ENCODE results near the gene TBX19. TPM values are rescaled to one million over a fixed set of nuclear protein-coding genes. Genes with fewer than 3 reads are reported as not detected.

The TBX19 gene
- polyA plus RNA-seq, 2 of the 4 experiments (the other 2 are of a cell fraction) = 0.98 to 1.7 TPM

GRCh38 chr1:168285521-168285790 is 4.8 kb downstream of the TBX19 start:
- FAIRE-seq = no peak
- H3K4me3 ChIP-seq = no peak overlapping the region
- no peak for TF ChIP-seq FOSB (CRISPR knock-in tag; IDR thresholded peaks at IDR 0.05)
- TF ChIP-seq ZNF302 (CRISPR knock-in tag; IDR thresholded peaks at IDR 0.05) = no peak
- TF ChIP-seq TP53 (CRISPR knock-in tag; IDR thresholded peaks at IDR 0.05) = no peak
- no peak for TF ChIP-seq JUN (IDR thresholded peaks at IDR 0.05)
- TF ChIP-seq RCOR1 (IDR thresholded peaks at IDR 0.05; ENCODE audit: low read depth, low read length) = no peak
- no peak for TF ChIP-seq HOXB13 (CRISPR knock-in tag; IDR thresholded peaks at IDR 0.05; ENCODE audit: low read depth)
- TF ChIP-seq HDAC2 (IDR thresholded peaks at IDR 0.05) = no peak
- TF ChIP-seq KDM1A (IDR thresholded peaks at IDR 0.05; ENCODE audit: low read depth) = no peak
- TF ChIP-seq ZSCAN20 (CRISPR knock-in tag; IDR thresholded peaks at IDR 0.05) = no peak
- no peak for TF ChIP-seq KDM5A (IDR thresholded peaks at IDR 0.05)
- no peak for TF ChIP-seq CEBPB (IDR thresholded peaks at IDR 0.05)
- no peak for TF ChIP-seq FOSL2 (IDR thresholded peaks at IDR 0.05)
- TF ChIP-seq FOSL2 (CRISPR knock-in tag; IDR thresholded peaks at IDR 0.05) = no peak
- TF ChIP-seq NFE2L2 (conservative IDR thresholded peaks at IDR 0.05; ENCODE audit: low read length) = no peak
- TF ChIP-seq HES2 (IDR thresholded peaks at IDR 0.05) = no peak
- no peak for TF ChIP-seq POLR2AphosphoS2 (conservative IDR thresholded peaks at IDR 0.05; ENCODE audit: low read length)
- no peak for TF ChIP-seq ELK1 (IDR thresholded peaks at IDR 0.05; ENCODE audit: low read depth, low read length)
- no peak for TF ChIP-seq BCL3 (IDR thresholded peaks at IDR 0.05)
- CTCF ChIA-PET = interaction anchor here (0.8 to 1.5 kb wide), 2 partner anchors 19 to 60 kb away, joined by 3 read pairs; no protein-coding TSS in a partner anchor
- no peaks in the 10 kb centered on the region for H3K9me3 ChIP-seq
- ATAC-seq = no peak
- POLR2A ChIA-PET = no interaction called here
- H3K4me2 ChIP-seq = no peak overlapping the region
- peaks cover 15% of the 10 kb centered on the region for H3K4me1 ChIP-seq
- H3K27ac ChIP-seq = no peak overlapping the region
- DNase-seq (ENCODE audit: low read depth in 1 of 2, low spot score in 1 of 2) = no peak

- POLR2A ChIA-PET = no interaction called here
- 86% methylated on average over 4 of the region's 4 CpGs for WGBS (ENCODE audit: missing lambda C conversion rate)
- ATAC-seq = no peak
These were observed 5.6 kb downstream of the TBX19 start for GRCh38 chr1:168285971-168286927.

More at GRCh38 chr1:168285971-168286927, 5.6 kb downstream of the TBX19 start:
- no peak overlapping the region for H3K4me2 ChIP-seq
- peaks cover 15% of the 10 kb centered on the region for H3K4me1 ChIP-seq
- TF ChIP-seq EP300 (IDR thresholded peaks at IDR 0.05) (no peak), KDM1A (IDR thresholded peaks at IDR 0.05; ENCODE audit: low read depth) (no peak), ZFP36 (IDR thresholded peaks at IDR 0.05; ENCODE audit: borderline replicate concordance, partially characterized antibody) (no peak), RARB (CRISPR knock-in tag; IDR thresholded peaks at IDR 0.05) (no peak), RNF2 (IDR thresholded peaks at IDR 0.05; ENCODE audit: borderline replicate concordance, low read depth) (no peak), PBX3 (IDR thresholded peaks at IDR 0.05) (no peak), ATOH8 (CRISPR knock-in tag; IDR thresholded peaks at IDR 0.05; ENCODE audit: low read depth) (no peak), BHLHE40 (IDR thresholded peaks at IDR 0.05; ENCODE audit: low read depth, low read length) (no peak), HDAC2 (IDR thresholded peaks at IDR 0.05) (no peak), SMC3 (IDR thresholded peaks at IDR 0.05) (no peak), GATA3 (IDR thresholded peaks at IDR 0.05; ENCODE audit: borderline replicate concordance) (no peak), PHF8 (IDR thresholded peaks at IDR 0.05; ENCODE audit: borderline replicate concordance, low read depth) (no peak), MYC (IDR thresholded peaks at IDR 0.05; ENCODE audit: borderline replicate concordance, low read length) (no peak), CHD4 (IDR thresholded peaks at IDR 0.05; ENCODE audit: borderline replicate concordance) (no peak), ZNF302 (CRISPR knock-in tag; IDR thresholded peaks at IDR 0.05) (no peak), MAFK (IDR thresholded peaks at IDR 0.05; ENCODE audit: partially characterized antibody) (no peak), KDM5A (IDR thresholded peaks at IDR 0.05) (no peak)
- CTCF ChIA-PET = interaction anchor here (0.7 to 1.5 kb wide), 4 partner anchors 18 to 59 kb away, joined by 3 read pairs; no protein-coding TSS in a partner anchor
- FAIRE-seq (no peak), DNase-seq (ENCODE audit: low read depth in 1 of 2, low spot score in 1 of 2) (no peak)
- no peaks in the 10 kb centered on the region for H3K9me3 ChIP-seq
- no peak overlapping the region for H3K27ac ChIP-seq
- no peak overlapping the region for H3K4me3 ChIP-seq
